Activated CD4-positive, alpha-beta T cell treated with anti-CD3 and anti-CD28 coated beads, Interleukin-2, Interleukin-6, amounts not matched to agents 100 ng/mL and 50 ng/mL, durations not matched to agents 16 hours and 8 hours (primary cell): Measurements from ENCODE around the gene DOCK2.
"Not testable (repeated sequence)": the region's sequence is repeated elsewhere in the genome, so short reads cannot be mapped to it uniquely, and the experiment has no call there.

Source experiments
- DNase-seq: peaks from one replicate; pipeline ENCODE4 v3.0.0-alpha.2; 2020

The DOCK2 gene

GRCh38 chr5:169723103-169723831 is 86.2 kb downstream of the DOCK2 start:
- no peak for DNase-seq

GRCh38 chr5:169724303-169725087 is 87.4 kb downstream of the DOCK2 start:
- DNase-seq: no peak

DNA sequence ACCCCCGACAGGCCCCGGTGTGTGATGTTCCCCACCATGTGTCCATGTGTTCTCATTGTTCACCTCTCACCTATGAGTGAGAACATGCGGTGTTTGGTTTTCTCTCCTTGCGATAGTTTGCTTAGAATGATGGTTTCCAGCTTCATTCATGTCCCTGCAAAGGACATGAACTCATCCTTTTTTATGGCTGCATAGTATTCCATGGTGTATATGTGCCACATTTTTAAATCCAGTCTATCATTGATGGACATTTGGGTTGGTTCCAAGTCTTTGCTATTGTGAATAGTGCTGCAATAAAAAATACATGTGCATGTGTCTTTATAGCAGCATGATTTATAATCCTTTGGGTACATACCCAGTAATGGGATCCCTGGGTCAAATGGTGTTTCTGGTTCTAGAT is 88.6 kb downstream of the DOCK2 start:
- not testable (repeated sequence) for DNase-seq

- DNase-seq: no peak
These were observed 91.3 kb downstream of the DOCK2 start for GRCh38 chr5:169728418-169728817.

GRCh38 chr5:169731221-169731620 is 94.1 kb downstream of the DOCK2 start:
- no peak for DNase-seq

GRCh38 chr5:169732841-169733240 is 95.8 kb downstream of the DOCK2 start:
- no peak for DNase-seq

GRCh38 chr5:169735913-169736312 is 98.8 kb downstream of the DOCK2 start:
- no peak for DNase-seq

GRCh38 chr5:169736653-169737052 is 99.6 kb downstream of the DOCK2 start:
- no peak for DNase-seq

GRCh38 chr5:169740435-169740834 is 103.4 kb downstream of the DOCK2 start:
- no peak for DNase-seq

- no peak for DNase-seq
These were observed 105.8 kb downstream of the DOCK2 start for GRCh38 chr5:169742771-169743296.

- DNase-seq: no peak
These were observed 107.3 kb downstream of the DOCK2 start for GRCh38 chr5:169744336-169744735.

GRCh38 chr5:169745441-169746146 is 108.5 kb downstream of the DOCK2 start:
- no peak for DNase-seq

GRCh38 chr5:169746147-169746694 is 109.1 kb downstream of the DOCK2 start:
- DNase-seq: no peak

DNA sequence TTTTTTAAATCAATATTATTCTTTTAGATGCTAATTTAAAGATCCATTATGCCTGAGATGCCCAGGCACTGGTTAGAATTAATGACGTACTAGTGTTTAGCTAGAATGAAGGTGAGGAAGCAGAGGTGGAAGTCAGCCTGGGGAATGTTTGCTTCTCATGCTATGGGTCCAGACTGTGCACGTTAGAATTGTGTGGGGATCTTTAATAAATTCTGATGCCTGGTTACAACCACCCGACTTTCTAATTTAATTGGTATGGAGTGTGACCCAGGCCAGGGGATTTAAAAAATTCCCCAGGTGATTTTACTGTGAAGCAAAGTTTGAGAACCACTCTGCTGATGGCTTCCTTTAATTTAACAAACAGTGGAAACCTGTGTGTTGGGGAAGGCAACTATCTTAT is 111.1 kb downstream of the DOCK2 start:
- no peak for DNase-seq

DNA sequence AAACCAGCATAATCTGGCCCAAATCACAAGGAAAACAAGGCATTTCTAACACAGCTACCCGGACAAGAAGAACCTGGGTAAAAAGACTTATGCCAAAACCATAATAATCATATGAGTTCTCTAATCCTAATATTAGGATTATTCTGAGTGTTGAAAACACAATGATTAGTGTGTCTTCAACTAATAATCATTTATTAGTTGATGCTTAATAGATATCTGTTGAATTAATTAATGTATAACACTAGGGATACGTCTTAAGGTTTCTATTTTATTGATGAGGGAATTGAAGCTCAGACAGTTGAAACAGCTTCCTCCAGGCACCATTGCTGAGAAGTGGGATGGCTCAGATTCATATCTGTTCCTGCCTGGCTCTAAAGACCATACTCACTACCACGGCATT is 112.2 kb downstream of the DOCK2 start:
- DNase-seq: no peak

DNA sequence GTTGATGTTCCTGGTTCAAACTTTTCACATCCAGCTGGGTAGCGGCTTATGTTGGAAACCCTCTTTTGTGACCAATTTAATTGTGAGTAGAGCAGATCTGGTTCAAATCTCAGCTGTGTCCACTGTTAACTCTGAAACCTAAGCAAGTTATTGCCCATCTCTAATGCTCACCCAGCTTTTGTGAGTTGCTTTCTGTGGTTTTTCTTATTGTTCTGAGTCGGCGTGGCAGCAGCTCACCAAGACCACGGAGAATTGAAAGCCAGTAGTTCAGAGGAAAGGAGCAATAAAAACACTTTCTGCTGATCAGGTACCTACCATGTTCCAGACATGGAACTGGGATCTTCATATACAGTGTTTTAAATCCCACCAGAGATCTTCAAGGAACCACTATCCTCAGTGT is 114.4 kb downstream of the DOCK2 start:
- DNase-seq: no peak

DNA sequence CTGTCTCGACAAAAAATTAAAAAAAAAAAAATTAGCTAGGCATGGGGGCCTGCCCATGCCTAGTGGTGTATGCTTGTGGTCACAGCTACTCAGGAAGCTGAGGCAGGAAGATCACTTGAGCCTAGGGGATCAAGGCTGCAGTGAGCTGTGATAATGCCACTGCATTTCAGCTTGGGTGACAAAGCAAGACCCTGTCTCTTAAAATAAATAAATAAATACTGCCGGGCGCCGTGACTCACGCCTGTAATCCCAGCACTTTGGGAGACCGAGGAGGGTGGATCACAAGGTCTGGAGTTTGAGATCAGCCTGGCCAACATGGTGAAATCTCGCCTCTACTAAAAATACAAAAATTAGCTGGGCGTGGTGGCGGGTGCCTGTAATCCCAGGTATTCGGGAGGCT is 115.5 kb downstream of the DOCK2 start:
- DNase-seq: not testable (repeated sequence)

GRCh38 chr5:169753795-169754194 is 116.7 kb downstream of the DOCK2 start:
- no peak for DNase-seq

DNA sequence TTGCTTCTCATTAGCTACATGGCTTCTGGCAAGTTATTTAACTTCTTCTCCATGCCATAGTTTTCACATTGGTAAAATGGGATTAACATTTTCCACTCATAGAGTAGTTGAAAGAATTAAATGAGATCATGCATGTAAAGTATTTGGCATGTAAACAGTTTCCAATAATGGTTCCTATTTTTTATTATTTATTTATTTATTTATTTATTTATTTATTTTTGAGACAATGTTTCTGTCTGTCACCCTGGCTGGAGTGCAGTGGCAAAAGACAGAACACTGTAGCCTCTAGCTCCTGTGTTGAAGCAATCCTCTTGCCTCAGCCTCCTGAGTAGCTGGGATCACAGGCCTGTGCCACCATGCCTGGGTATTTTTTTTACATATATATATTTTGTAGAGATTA is 117.7 kb downstream of the DOCK2 start:
- no peak for DNase-seq

DNA sequence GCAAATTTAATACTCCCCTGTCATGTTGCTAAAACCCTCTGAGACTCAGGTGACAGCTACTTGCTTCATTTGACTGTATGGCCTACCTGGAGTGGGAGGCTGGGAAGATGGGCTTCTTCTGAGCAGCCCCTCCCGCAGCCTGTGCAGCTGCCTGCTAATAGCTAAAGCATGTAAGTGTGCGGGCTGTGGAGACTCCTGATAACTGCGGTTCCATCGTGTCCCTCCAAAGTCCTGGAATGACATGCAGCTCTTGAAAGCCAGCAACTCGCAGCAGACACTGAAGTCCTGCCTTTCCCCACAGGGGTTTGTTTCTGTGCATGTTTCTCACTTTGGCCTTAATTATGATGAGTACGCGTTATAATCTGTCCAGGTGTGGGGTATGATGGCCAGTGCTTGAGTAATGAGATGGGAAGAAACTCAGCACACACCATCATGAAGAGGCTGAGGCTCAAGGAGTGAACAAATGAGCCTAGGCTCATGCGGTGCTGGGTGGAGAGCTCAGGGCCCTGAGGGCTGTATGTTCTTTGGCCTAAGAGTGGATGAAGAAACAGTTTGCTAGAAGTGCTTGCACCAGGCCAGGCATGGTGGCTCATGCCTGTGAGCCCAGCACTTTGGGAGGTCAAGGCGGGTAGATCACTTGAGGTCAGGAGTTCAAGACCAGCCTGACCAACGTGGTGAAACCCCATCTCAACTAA is 119.1 kb downstream of the DOCK2 start:
- no peak for DNase-seq

GRCh38 chr5:169757016-169757415 is 119.9 kb downstream of the DOCK2 start:
- DNase-seq: no peak

GRCh38 chr5:169758886-169759285 is 121.8 kb downstream of the DOCK2 start:
- no peak for DNase-seq

- DNase-seq: no peak
These were observed 123.2 kb downstream of the DOCK2 start for GRCh38 chr5:169760229-169760628.
